Measurements from ENCODE around the gene IFRD2. TPM values are rescaled to one million over a fixed set of nuclear protein-coding genes. Genes with fewer than 3 reads are reported as not detected.
A peak's percentile ranks its signal among the peaks of the same experiment; 100 is the strongest.

Gene IFRD2
- total and polyA plus RNA-seq, 9 of the 15 experiments (the other 6 are each of a cell fraction or from before 2014, with no cell fraction given), result 30.5 to 115 (median 52.8) TPM

DNA sequence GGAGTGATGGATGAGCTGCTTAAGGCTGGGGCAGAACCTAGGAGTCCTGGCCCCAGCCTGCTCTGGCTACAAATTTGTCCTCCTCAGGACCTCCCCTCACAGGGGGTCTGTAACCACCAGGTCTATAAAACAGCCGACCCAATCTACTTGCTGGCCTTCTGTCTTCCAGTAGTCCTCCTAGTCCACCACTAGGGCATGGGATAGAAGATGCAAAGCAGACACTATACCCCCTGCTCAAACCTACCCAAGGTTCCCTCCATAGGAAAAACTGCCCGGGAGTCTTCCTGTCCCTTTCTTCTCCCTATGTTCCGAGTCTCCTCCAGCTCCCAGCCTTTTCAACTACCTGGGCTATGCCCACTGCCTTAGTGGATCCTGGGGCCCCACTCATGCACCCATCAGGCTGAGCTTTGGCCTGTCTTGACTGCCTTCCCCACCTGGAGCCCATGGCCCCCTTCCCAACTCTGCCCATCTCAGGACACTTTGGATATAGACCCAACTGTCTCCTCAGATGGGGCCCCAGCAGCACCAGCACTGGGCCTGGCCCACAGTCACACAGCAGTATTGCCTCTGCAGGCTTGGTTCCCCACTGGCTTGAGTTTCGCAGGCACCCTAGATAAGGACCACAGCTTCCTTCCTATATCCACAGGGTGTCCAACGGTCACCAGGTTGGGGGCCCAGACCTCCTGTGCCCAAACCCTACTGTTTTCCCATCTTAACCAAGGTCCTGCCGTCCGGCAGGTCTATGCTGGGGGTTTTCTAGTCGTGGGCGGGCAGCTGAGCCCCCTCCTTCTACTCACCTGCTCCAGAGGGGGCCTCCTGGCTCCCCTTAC lies 5.9 kb upstream of the IFRD2 start:
- Histone ChIP-seq H3K9ac (ENCODE audit: insufficient read depth in 1 of 2, low read depth in 2 of 2, low read length in 2 of 2) (peak overlapping the region; percentile 66 to 97), H4K20me1 (replicated peaks; ENCODE audit: control insufficient read depth, insufficient read depth, low read length) (no peaks in the 10 kb centered on the region), H3K9me1 (ENCODE audit: control insufficient read depth, insufficient read depth, low read length) (no peaks in the 10 kb centered on the region), H3K36me3 (ENCODE audit: control insufficient read depth, insufficient read depth, low read length) (peaks cover 19% of the 10 kb centered on the region; the same call in 2 of the 3 replicates), H3K4me2 (ENCODE audit: insufficient read depth, low read length) (peak overlapping the region; percentile 86), H3K4me3 (peak overlapping the region; percentile 83), H3K9me3 (replicated peaks; ENCODE audit: control insufficient read depth, insufficient read depth, low read depth, low read length) (no peaks in the 10 kb centered on the region), H2AFZ (ENCODE audit: low read depth, low read length) (no peak overlapping the region; the same call in 1 of the 2 replicates), H3K27me3 (ENCODE audit: control insufficient read depth in 2 of 2, insufficient read depth in 2 of 2, low read length in 2 of 2) (no peaks in the 10 kb centered on the region), H3K79me2 (ENCODE audit: control insufficient read depth, insufficient read depth, low read length) (peaks cover 46% of the 10 kb centered on the region), H3K4me1 (replicated peaks in 1 of 2; ENCODE audit: control insufficient read depth in 2 of 2, insufficient read depth in 2 of 2, low read length in 2 of 2) (peaks cover 21 to 70% of the 10 kb centered on the region in 2 experiments; a peak in 4 of 5 replicates), H3K27ac (ENCODE audit: extremely low read depth, low read depth, low read length) (peak overlapping the region; percentile 76)
- TSS peak; percentile 40 for BruUV-seq (replicated peaks)
- DNase-seq (ENCODE audit: extremely low read depth in 1 of 4, low spot score in 3 of 4), result peak in 2 of 4 experiments; percentile 36 to 54
- ChIA-PET CTCF (ENCODE audit: low intra/inter-chr PET ratio) (interaction anchor here (0.7 kb wide), 1 partner anchor 368 kb away, joined by 3 read pairs; no protein-coding TSS in a partner anchor), POLR2A (interaction anchor here (1.1 to 1.5 kb wide), 2 partner anchors 11 to 30 kb away, joined by 3 to 8 read pairs; partner anchors contain the start of gene TUSC2)
- ATAC-seq, result no peak
- 4% methylated on average over 9 of the region's 9 CpGs for WGBS (ENCODE audit: insufficient coverage, low coverage, missing lambda C conversion rate)
- FAIRE-seq, result peak; percentile 72
- intact Hi-C loops (cut with micrococcal nuclease) (loop anchor here (2.0 kb wide), 1 partner anchor 31 kb away; the partner anchor contains the start of gene TUSC2), in situ Hi-C loops (cut with MboI) (no loop called here)
- TF ChIP-seq, protein P1, sequence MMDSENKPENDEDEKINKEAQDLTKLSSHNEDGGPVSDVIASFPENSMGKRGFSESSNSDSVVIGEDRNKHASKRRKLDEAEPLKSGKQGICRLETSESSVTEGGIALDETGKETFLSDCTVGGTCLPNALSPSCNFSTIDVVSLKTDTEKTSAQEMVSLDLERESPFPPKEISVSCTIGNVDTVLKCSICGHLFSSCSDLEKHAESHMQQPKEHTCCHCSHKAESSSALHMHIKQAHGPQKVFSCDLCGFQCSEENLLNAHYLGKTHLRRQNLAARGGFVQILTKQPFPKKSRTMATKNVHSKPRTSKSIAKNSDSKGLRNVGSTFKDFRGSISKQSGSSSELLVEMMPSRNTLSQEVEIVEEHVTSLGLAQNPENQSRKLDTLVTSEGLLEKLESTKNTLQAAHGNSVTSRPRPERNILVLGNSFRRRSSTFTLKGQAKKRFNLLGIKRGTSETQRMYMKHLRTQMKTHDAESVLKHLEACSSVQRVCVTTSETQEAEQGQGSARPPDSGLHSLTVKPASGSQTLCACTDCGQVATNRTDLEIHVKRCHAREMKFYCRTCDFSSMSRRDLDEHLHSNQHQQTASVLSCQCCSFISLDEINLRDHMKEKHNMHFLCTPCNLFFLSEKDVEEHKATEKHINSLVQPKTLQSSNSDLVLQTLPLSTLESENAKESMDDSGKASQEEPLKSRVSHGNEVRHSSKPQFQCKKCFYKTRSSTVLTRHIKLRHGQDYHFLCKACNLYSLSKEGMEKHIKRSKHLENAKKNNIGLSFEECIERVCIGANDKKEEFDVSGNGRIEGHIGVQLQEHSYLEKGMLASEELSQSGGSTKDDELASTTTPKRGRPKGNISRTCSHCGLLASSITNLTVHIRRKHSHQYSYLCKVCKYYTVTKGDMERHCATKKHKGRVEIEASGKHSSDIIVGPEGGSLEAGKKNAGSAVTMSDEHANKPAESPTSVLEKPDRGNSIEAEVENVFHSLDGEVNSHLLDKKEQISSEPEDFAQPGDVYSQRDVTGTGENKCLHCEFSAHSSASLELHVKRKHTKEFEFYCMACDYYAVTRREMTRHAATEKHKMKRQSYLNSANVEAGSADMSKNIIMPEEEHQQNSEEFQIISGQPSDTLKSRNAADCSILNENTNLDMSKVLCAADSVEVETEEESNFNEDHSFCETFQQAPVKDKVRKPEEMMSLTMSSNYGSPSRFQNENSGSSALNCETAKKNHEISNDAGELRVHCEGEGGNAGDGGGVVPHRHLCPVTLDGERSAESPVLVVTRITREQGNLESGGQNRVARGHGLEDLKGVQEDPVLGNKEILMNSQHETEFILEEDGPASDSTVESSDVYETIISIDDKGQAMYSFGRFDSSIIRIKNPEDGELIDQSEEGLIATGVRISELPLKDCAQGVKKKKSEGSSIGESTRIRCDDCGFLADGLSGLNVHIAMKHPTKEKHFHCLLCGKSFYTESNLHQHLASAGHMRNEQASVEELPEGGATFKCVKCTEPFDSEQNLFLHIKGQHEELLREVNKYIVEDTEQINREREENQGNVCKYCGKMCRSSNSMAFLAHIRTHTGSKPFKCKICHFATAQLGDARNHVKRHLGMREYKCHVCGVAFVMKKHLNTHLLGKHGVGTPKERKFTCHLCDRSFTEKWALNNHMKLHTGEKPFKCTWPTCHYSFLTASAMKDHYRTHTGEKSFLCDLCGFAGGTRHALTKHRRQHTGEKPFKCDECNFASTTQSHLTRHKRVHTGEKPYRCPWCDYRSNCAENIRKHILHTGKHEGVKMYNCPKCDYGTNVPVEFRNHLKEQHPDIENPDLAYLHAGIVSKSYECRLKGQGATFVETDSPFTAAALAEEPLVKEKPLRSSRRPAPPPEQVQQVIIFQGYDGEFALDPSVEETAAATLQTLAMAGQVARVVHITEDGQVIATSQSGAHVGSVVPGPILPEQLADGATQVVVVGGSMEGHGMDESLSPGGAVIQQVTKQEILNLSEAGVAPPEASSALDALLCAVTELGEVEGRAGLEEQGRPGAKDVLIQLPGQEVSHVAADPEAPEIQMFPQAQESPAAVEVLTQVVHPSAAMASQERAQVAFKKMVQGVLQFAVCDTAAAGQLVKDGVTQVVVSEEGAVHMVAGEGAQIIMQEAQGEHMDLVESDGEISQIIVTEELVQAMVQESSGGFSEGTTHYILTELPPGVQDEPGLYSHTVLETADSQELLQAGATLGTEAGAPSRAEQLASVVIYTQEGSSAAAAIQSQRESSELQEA (IDR thresholded peaks at IDR 0.05; ENCODE audit: low read depth), result no peak
- TF ChIP-seq SRSF3 (IDR thresholded peaks at IDR 0.05; ENCODE audit: insufficient read depth, low read length) (no peak), MEF2D (tag; conservative IDR thresholded peaks at IDR 0.05; ENCODE audit: low read depth) (no peak), MBD2 (IDR thresholded peaks at IDR 0.05; ENCODE audit: borderline replicate concordance, low read depth) (0 out of 2 replicates have a peak, but pooled peaks have one; percentile 2), SMARCC2 (IDR thresholded peaks at IDR 0.05; ENCODE audit: low read depth) (no peak)
- TF ChIP-seq, protein P2, sequence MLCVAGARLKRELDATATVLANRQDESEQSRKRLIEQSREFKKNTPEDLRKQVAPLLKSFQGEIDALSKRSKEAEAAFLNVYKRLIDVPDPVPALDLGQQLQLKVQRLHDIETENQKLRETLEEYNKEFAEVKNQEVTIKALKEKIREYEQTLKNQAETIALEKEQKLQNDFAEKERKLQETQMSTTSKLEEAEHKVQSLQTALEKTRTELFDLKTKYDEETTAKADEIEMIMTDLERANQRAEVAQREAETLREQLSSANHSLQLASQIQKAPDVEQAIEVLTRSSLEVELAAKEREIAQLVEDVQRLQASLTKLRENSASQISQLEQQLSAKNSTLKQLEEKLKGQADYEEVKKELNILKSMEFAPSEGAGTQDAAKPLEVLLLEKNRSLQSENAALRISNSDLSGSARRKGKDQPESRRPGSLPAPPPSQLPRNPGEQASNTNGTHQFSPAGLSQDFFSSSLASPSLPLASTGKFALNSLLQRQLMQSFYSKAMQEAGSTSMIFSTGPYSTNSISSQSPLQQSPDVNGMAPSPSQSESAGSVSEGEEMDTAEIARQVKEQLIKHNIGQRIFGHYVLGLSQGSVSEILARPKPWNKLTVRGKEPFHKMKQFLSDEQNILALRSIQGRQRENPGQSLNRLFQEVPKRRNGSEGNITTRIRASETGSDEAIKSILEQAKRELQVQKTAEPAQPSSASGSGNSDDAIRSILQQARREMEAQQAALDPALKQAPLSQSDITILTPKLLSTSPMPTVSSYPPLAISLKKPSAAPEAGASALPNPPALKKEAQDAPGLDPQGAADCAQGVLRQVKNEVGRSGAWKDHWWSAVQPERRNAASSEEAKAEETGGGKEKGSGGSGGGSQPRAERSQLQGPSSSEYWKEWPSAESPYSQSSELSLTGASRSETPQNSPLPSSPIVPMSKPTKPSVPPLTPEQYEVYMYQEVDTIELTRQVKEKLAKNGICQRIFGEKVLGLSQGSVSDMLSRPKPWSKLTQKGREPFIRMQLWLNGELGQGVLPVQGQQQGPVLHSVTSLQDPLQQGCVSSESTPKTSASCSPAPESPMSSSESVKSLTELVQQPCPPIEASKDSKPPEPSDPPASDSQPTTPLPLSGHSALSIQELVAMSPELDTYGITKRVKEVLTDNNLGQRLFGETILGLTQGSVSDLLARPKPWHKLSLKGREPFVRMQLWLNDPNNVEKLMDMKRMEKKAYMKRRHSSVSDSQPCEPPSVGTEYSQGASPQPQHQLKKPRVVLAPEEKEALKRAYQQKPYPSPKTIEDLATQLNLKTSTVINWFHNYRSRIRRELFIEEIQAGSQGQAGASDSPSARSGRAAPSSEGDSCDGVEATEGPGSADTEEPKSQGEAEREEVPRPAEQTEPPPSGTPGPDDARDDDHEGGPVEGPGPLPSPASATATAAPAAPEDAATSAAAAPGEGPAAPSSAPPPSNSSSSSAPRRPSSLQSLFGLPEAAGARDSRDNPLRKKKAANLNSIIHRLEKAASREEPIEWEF (CRISPR knock-in tag; IDR thresholded peaks at IDR 0.05), result no peak
